Mesothelial cell of epicardium (in vitro differentiated cells): ENCODE data around the gene CLEC16A. TPM values are rescaled to one million over a fixed set of nuclear protein-coding genes. Genes with fewer than 3 reads are reported as not detected.
"Not testable (repeated sequence)": the region's sequence is repeated elsewhere in the genome, so short reads cannot be mapped to it uniquely, and the experiment has no call there.

Experiments used
- DNase-seq, 2 experiments: peaks; one replicate each; pipeline ENCODE4 v3.0.0; 2021; ENCODE audit warnings: low spot score in 2 of 2; ENCODE audit not compliant: unreplicated experiment in 2 of 2
- H3K27ac Mint-ChIP-seq: 2 replicates; pipeline ENCODE4 v1.8.0; 2021; ENCODE audit warnings: mixed read lengths
- H3K27me3 Mint-ChIP-seq: 2 replicates; pipeline ENCODE4 v1.8.0; 2021; ENCODE audit warnings: low read depth, mixed read lengths
- H3K36me3 Mint-ChIP-seq: 2 replicates; pipeline ENCODE4 v1.8.0; 2021; ENCODE audit warnings: mixed read lengths
- H3K4me1 Mint-ChIP-seq: 2 replicates; pipeline ENCODE4 v1.8.0; 2021; ENCODE audit warnings: mixed read lengths
- H3K4me3 Mint-ChIP-seq: 2 replicates; pipeline ENCODE4 v1.8.0; 2021; ENCODE audit warnings: mild to moderate bottlenecking, moderate library complexity, mixed read lengths
- H3K9me3 Mint-ChIP-seq: 2 replicates; pipeline ENCODE4 v1.8.0; 2021; ENCODE audit warnings: mixed read lengths
- total RNA-seq: library from RNA; stranded (reverse); gene quantifications from 3 replicates; pipeline ENCODE4 v1.2.1, GENCODE V29; 2021
- TF ChIP-seq, protein P1 (sequence below): fragments of 200-600 bp; sonication (generic); IDR thresholded peaks from one replicate; pipeline ENCODE4 v1.5.0; 2021; ENCODE audit warnings: antibody characterized with exemption; ENCODE audit not compliant: unreplicated experiment

Gene CLEC16A
- total RNA-seq, 1 donor from 2014 or later = 43.3 TPM

GRCh38 chr16:11215935-11216556 is 271.7 kb downstream of the CLEC16A start:
- no peak overlapping the region for H3K27ac Mint-ChIP-seq
- H3K36me3 Mint-ChIP-seq = peaks cover 3% of the 10 kb centered on the region
- H3K4me3 Mint-ChIP-seq = no peak overlapping the region
- peaks cover 19% of the 10 kb centered on the region for H3K9me3 Mint-ChIP-seq
- no peak for DNase-seq
- TF ChIP-seq, protein P1, sequence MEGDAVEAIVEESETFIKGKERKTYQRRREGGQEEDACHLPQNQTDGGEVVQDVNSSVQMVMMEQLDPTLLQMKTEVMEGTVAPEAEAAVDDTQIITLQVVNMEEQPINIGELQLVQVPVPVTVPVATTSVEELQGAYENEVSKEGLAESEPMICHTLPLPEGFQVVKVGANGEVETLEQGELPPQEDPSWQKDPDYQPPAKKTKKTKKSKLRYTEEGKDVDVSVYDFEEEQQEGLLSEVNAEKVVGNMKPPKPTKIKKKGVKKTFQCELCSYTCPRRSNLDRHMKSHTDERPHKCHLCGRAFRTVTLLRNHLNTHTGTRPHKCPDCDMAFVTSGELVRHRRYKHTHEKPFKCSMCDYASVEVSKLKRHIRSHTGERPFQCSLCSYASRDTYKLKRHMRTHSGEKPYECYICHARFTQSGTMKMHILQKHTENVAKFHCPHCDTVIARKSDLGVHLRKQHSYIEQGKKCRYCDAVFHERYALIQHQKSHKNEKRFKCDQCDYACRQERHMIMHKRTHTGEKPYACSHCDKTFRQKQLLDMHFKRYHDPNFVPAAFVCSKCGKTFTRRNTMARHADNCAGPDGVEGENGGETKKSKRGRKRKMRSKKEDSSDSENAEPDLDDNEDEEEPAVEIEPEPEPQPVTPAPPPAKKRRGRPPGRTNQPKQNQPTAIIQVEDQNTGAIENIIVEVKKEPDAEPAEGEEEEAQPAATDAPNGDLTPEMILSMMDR = no peak
- H3K4me1 Mint-ChIP-seq = peaks cover 10% of the 10 kb centered on the region
- no peaks in the 10 kb centered on the region for H3K27me3 Mint-ChIP-seq

DNA sequence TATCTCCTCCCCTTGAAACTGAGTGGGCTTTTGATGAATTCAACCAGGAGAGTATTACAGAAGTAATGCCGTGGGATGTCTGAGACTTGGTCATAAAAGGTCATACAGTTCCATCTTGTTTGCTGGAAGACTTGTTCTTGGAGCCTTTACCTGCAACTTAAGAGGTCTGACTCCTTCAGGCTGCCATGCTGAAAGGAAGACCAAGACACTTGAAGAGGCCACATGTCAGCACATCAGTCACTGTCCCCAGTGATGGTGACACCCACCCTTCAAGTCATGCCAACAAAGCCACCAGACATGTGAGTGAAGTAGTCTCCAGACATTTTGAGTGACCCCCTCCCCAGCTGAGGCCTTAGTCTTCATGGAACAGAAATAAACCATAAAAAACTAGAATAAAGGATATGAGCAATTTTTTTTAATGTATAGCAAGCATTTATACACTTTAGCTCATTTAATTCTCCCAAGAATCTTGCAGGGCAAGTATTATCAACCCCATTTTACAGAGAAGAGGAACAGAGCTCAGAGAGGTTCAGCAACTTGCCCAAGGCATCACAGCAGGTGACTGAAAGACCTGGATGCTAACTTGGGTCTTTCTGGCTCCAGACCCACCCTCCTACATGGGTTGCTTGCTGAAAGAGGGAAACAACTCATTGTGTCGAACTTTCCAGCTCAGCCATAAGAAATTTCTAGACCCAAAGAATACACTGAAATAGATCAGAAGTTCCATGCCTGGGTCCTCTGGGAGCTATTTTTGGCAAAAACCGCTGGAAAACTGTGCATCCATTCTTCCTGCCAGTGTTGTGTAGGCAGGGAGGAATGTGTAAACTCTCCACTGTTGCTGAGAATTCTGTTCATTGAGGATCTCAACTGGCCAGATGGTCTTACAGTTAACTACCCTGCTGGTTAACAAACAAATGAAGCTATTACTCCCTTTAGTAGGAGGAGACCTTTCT is 273.6 kb downstream of the CLEC16A start:
- no peak for DNase-seq
- Mint-ChIP-seq H3K27me3 (no peaks in the 10 kb centered on the region), H3K4me1 (no peaks in the 10 kb centered on the region), H3K9me3 (peaks cover 19% of the 10 kb centered on the region), H3K36me3 (peaks cover 3% of the 10 kb centered on the region), H3K27ac (no peak overlapping the region), H3K4me3 (no peak overlapping the region)
- TF ChIP-seq, protein P1 = no peak

DNA sequence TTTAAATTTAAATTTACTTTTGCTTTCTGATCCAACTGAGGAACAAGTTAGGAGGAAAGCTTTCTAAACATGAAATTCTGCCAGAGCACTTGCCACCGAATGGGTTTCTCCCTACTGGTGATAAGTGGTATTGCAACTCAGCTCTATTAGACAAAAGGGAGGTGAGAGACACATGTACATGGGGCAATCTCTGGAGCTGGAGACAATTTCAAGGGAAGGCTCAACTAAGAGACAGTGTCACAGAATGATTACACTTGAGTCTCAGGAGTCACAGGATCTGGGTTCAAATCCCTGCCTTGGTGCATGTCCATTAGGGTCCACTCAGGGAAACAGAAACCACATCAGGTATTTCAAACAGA is 274.2 kb downstream of the CLEC16A start:
- Mint-ChIP-seq H3K9me3 (peaks cover 19% of the 10 kb centered on the region), H3K27ac (no peak overlapping the region), H3K36me3 (peaks cover 3% of the 10 kb centered on the region), H3K4me3 (no peak overlapping the region), H3K4me1 (no peaks in the 10 kb centered on the region), H3K27me3 (no peaks in the 10 kb centered on the region)
- no peak for DNase-seq
- TF ChIP-seq, protein P1 = peak; percentile 82

GRCh38 chr16:11219178-11219577 is 274.8 kb downstream of the CLEC16A start:
- Mint-ChIP-seq H3K27ac (no peak overlapping the region), H3K27me3 (no peaks in the 10 kb centered on the region), H3K9me3 (peaks cover 19% of the 10 kb centered on the region), H3K36me3 (peaks cover 3% of the 10 kb centered on the region), H3K4me1 (no peaks in the 10 kb centered on the region), H3K4me3 (no peak overlapping the region)
- no peak for DNase-seq
- TF ChIP-seq, protein P1 = no peak

DNA sequence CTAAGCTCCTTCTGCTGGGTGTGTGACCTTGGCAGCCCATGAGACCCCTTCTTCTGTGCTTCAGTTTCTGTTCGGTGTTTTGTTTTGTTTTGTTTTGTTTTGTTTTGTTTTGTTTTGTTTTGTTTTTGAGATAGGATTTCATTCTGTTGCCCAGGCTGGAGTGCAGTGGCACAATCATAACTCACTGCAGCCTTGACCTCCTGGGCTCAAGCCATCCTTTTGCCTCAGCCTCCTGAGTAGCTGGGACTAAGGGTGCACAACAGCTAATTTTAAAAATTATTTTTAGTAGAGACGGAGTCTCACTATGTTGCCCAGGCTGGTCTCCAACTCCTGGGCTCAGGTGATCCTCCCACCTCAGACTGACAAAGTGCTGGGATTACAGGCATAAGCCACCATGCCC is 276.1 kb downstream of the CLEC16A start:
- H3K36me3 Mint-ChIP-seq = not testable (repeated sequence)

More for the DNA sequence above, 276.1 kb downstream of the CLEC16A start:
- H3K9me3 Mint-ChIP-seq = peaks cover 19% of the 10 kb centered on the region
- H3K4me3 Mint-ChIP-seq, H3K27me3 Mint-ChIP-seq, H3K27ac Mint-ChIP-seq, DNase-seq, H3K4me1 Mint-ChIP-seq: not testable (repeated sequence)
